ENCODE measurements around the gene SFR1.

The SFR1 gene

DNA sequence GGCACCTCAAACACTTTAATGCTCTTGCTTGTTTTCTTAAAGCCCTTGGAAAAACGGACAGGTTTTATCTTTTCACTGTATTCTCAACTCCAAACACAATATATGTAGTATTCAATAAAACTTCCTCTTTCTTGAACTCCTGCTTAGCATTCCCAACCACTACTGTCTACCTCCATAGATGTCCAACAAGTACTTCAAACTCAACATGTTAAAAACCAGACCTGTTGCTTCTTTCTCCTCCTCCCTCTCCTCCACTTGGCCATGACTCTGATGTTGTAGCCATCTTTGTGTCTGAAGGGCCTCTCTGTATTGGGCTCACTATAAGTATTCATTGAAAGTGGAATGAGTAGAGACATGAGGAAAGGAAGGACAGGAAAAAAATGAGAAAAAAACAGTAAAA is 20.1 kb upstream of the SFR1 start:
- no peak for DNase-seq (ENCODE audit: low read depth)
- H3K4me3 ChIP-seq (ENCODE audit: low read length) = no peak overlapping the region
- TF ChIP-seq, protein P1, sequence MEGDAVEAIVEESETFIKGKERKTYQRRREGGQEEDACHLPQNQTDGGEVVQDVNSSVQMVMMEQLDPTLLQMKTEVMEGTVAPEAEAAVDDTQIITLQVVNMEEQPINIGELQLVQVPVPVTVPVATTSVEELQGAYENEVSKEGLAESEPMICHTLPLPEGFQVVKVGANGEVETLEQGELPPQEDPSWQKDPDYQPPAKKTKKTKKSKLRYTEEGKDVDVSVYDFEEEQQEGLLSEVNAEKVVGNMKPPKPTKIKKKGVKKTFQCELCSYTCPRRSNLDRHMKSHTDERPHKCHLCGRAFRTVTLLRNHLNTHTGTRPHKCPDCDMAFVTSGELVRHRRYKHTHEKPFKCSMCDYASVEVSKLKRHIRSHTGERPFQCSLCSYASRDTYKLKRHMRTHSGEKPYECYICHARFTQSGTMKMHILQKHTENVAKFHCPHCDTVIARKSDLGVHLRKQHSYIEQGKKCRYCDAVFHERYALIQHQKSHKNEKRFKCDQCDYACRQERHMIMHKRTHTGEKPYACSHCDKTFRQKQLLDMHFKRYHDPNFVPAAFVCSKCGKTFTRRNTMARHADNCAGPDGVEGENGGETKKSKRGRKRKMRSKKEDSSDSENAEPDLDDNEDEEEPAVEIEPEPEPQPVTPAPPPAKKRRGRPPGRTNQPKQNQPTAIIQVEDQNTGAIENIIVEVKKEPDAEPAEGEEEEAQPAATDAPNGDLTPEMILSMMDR (IDR thresholded peaks at IDR 0.05; ENCODE audit: insufficient read depth, low read depth, low read length, missing control alignments) = no peak

DNA sequence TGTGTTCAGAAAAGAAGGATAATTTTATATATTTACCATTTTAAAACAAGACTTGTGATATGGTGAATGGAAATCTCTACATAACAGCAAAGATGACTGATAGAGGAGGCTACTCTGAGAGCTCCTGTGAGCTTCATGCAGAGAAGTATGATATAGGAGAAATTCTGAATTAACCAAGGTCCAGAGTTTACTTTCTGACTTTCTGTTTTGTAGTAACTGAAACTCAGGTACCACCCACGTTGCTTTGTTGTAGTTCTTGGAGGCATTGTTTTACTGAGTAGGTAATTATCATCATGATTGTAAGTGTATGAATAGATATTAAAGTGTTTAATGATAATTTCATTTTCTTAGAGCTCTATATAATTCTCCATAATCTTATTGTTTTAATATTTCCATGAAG is 18.0 kb upstream of the SFR1 start:
- no peak overlapping the region for H3K4me3 ChIP-seq (ENCODE audit: low read length)
- DNase-seq (ENCODE audit: low read depth) = no peak
- TF ChIP-seq, protein P1 (IDR thresholded peaks at IDR 0.05; ENCODE audit: insufficient read depth, low read depth, low read length, missing control alignments) = no peak

DNA sequence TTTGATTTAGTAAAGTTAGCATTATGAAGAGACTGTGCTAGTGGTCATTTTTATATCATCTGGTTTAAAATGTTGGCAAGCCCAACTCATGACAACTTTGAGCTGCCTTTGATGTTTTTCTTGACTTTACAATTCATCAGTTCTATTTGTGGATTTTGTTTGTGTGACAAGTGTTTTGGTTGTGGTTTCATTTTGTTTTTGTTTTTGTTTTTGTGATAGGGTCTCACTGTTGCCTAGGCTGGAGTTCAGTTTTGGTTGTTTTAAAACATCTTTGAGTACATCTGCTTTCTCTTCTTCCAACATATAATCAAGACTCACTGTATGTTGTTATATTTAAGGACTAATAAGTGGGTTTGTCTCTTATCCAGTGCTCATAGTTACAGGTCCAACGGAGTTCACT is 17.6 kb upstream of the SFR1 start:
- H3K4me3 ChIP-seq (ENCODE audit: low read length) = no peak overlapping the region
- no peak for DNase-seq (ENCODE audit: low read depth)
- TF ChIP-seq, protein P1 (IDR thresholded peaks at IDR 0.05; ENCODE audit: insufficient read depth, low read depth, low read length, missing control alignments) = no peak

DNA sequence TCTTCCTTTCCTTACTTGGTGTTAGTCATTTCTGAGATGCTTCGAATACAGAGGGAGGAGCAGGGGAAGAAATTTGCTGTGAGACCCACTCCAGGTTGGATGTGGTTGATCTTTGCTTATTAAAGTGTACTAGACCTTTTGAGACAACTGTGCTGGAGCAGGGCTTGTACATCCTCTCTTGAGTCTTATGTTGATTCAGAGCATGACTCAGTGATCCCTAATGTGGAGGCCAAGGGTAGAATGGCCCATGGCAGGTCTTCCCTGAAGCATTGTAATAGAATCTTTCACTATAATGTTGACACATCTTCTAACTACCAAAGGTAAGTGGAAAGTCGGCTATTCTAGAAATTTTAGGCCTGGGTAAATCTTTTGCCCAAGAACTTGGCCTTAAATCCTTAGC is 17.0 kb upstream of the SFR1 start:
- DNase-seq (ENCODE audit: low read depth) = peak; percentile 84
- TF ChIP-seq, protein P1 (IDR thresholded peaks at IDR 0.05; ENCODE audit: insufficient read depth, low read depth, low read length, missing control alignments) = no peak

DNA sequence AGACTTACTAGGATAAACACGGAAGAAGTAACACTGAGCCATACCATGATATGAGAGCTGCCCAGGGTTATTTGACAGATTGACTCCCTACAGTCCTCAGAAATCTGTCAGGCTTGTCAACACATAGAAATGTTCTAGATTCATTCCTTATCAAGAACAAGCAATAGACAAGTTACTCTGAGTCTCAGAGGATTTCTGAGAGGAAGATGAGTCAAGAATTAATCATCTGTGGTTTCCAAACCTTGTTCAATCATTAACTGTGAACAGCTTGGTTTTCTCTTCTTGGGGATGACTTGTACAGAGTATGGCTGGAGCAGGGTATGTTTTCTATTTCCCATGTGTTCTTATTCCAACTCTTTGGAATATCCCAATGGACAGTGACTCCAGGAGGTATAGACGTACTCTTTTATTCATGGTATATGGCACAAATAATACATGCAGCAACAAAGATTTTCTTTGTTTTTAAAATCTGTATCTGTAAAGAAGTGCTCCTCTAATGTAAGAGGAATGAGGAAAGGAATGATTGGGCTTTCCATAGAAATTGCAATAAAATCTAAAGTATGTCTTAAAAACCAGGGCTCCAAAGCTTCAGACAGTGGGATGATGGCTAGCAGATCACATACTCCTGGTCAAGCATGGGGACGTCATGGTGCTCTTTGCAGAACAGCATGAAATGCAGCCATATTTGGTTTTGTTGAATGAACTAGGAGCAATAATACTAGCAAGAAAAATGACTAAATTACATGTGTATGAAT is 11.9 kb upstream of the SFR1 start:
- TF ChIP-seq, protein P1 (IDR thresholded peaks at IDR 0.05; ENCODE audit: insufficient read depth, low read depth, low read length, missing control alignments) = no peak
- DNase-seq (ENCODE audit: low read depth) = peak; percentile 93
- no peak overlapping the region for H3K4me3 ChIP-seq (ENCODE audit: low read length)

More for the DNA sequence above, 17.0 kb upstream of the SFR1 start:
- no peak overlapping the region for H3K4me3 ChIP-seq (ENCODE audit: low read length)

DNA sequence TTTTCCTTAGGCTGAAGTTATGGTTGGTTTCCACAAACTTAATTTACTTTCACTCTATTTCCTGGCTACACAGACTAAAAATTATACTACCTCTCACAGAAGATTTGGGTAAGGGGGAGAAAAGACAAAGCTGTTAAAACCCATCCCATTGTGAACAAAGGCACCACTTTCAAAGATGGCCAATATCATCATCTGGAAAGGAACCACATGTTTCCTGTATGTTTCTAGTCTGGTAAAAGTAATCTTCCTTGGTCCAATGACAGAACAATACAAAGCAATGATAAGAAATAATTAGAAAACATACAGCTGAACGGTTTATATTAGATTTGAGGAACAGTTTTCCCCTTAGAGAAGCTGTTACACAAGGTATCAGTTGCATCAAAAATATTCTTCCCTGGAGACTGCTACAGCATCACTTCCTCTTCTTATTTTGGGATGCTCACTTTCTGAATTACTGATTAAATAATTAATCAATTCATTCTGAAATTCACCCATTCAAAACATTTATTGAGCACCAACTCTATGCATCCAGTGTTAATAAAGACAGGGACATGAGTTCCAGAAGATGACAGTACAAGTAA is 8.5 kb upstream of the SFR1 start:
- TF ChIP-seq, protein P1 (IDR thresholded peaks at IDR 0.05; ENCODE audit: insufficient read depth, low read depth, low read length, missing control alignments) = no peak
- no peak overlapping the region for H3K4me3 ChIP-seq (ENCODE audit: low read length)
- DNase-seq (ENCODE audit: low read depth) = no peak

Data from epithelial cell of esophagus (primary cell).